Measurements from ENCODE around the gene TUBG2.

TUBG2 gene

GRCh38 chr17:42695500-42695899 is 36.4 kb downstream of the TUBG2 start:
- no peak for DNase-seq

GRCh38 chr17:42697108-42697811 is 38.2 kb downstream of the TUBG2 start:
- DNase-seq, result no peak

GRCh38 chr17:42698736-42699414 is 39.8 kb downstream of the TUBG2 start:
- DNase-seq, result no peak

GRCh38 chr17:42699415-42699740 is 40.3 kb downstream of the TUBG2 start:
- DNase-seq, result no peak

GRCh38 chr17:42700586-42701289 is 41.7 kb downstream of the TUBG2 start:
- no peak for DNase-seq

- DNase-seq, result no peak
Observed at GRCh38 chr17:42702446-42702845, 43.4 kb downstream of the TUBG2 start.

GRCh38 chr17:42704490-42704836 is 45.4 kb downstream of the TUBG2 start:
- no peak for DNase-seq

- DNase-seq, result no peak
Observed at GRCh38 chr17:42704837-42705494, 45.9 kb downstream of the TUBG2 start.

- no peak for DNase-seq
Observed at GRCh38 chr17:42706732-42707131, 47.6 kb downstream of the TUBG2 start.

GRCh38 chr17:42708588-42708987 is 49.5 kb downstream of the TUBG2 start:
- no peak for DNase-seq

GRCh38 chr17:42709561-42709960 is 50.5 kb downstream of the TUBG2 start:
- no peak for DNase-seq
